PC-9 (cell line): ENCODE measurements around the gene MAP6D1. TPM values are rescaled to one million over a fixed set of nuclear protein-coding genes. Genes with fewer than 3 reads are reported as not detected.

Experiments
- BruUV-seq: library from RNA; stranded (reverse); fragments of 400-500 nt; replicated peaks from 2 replicates; lab custom pipeline; 2021; lab: Mats Ljungman, UMichigan
- CTCF ChIA-PET: fragments of 300-600 bp; sonication (Branson Sonifier 250); formaldehyde crosslinking; loops from one replicate; lab custom pipeline; 2022; ENCODE audit warnings: antibody characterized with exemption; lab: Charles Lee
- POLR2A ChIA-PET: fragments of 300-600 bp; sonication (Branson Sonifier 250); formaldehyde crosslinking; loops from one replicate; lab custom pipeline; 2022; ENCODE audit warnings: antibody characterized with exemption; ENCODE audit not compliant: unreplicated experiment; lab: Charles Lee
- DNase-seq, 2 experiments: peaks; one replicate each; pipeline versions ENCODE4 v3.0.0 to v3.0.0-alpha.2; 2015 to 2022; ENCODE audit warnings: mixed read lengths in 1 of 2
- H2AFZ ChIP-seq: fragments of 200-600 bp; sonication (generic); 2 replicates; pipeline ENCODE4 v1.8.1; 2017; ENCODE audit warnings: antibody characterized with exemption
- H3F3A ChIP-seq: fragments of 200-600 bp; sonication (generic); 2 replicates; pipeline ENCODE4 v1.8.1; 2017; ENCODE audit warnings: antibody characterized with exemption, mild to moderate bottlenecking, low read depth; ENCODE audit not compliant: insufficient read depth
- H3K27ac ChIP-seq: fragments of 200-600 bp; sonication (generic); 2 replicates; pipeline ENCODE4 v1.6.1; 2016; ENCODE audit warnings: mixed run types
- H3K27me3 ChIP-seq: fragments of 200-600 bp; sonication (generic); 2 replicates; pipeline ENCODE4 v1.6.1; 2016; ENCODE audit warnings: low read depth, mixed run types; ENCODE audit not compliant: insufficient read depth
- H3K36me3 ChIP-seq: fragments of 200-600 bp; sonication (generic); 2 replicates; pipeline ENCODE4 v1.6.1; 2016; ENCODE audit warnings: low read depth, mixed run types
- H3K4me1 ChIP-seq: fragments of 200-600 bp; sonication (generic); replicated peaks from 2 replicates; pipeline ENCODE4 v1.6.1; 2016; ENCODE audit warnings: mixed run types; ENCODE audit not compliant: insufficient read depth
- H3K4me2 ChIP-seq: fragments of 200-600 bp; sonication (generic); 2 replicates; pipeline ENCODE4 v1.6.1; 2017; ENCODE audit warnings: mixed run types
- H3K4me3 ChIP-seq: fragments of 200-600 bp; sonication (generic); 2 replicates; pipeline ENCODE4 v1.6.1; 2016; ENCODE audit warnings: mixed run types
- H3K79me2 ChIP-seq: fragments of 200-600 bp; sonication (generic); 2 replicates; pipeline ENCODE4 v1.6.1; 2017; ENCODE audit warnings: low read depth, mixed run types
- H3K9me2 ChIP-seq: fragments of 200-600 bp; sonication (generic); 2 replicates; pipeline ENCODE4 v1.8.1; 2017; ENCODE audit warnings: mild to moderate bottlenecking; ENCODE audit not compliant: insufficient read depth
- H3K9me3 ChIP-seq: fragments of 200-600 bp; sonication (generic); 2 replicates; pipeline ENCODE4 v1.8.1; 2016; ENCODE audit warnings: low read depth; ENCODE audit not compliant: insufficient read depth
- H4K20me1 ChIP-seq: fragments of 200-600 bp; sonication (generic); 2 replicates; pipeline ENCODE4 v1.8.1; 2017; ENCODE audit not compliant: insufficient read depth
- EZH2 ChIP-seq: fragments of 200-600 bp; sonication (generic); IDR thresholded peaks from 2 replicates; pipeline ENCODE4 v1.8.0; 2017; ENCODE audit warnings: antibody characterized with exemption, low read depth
- intact Hi-C: fragments of 100-400 bp; cut with micrococcal nuclease; formaldehyde crosslinking; loops from one replicate; pipeline ENCODE4 v1.10.0; 2022; ENCODE audit not compliant: unreplicated experiment
- total RNA-seq: library from RNA; stranded (reverse); gene quantifications from 2 replicates; pipeline ENCODE4 v1.2.3, GENCODE V29; 2021
- TF ChIP-seq, protein P1 (sequence below): fragments of 200-600 bp; sonication (generic); conservative IDR thresholded peaks from 2 replicates; pipeline ENCODE4 v1.6.1; 2017; ENCODE audit warnings: mixed run types, antibody characterized with exemption, mild to moderate bottlenecking, moderate library complexity

MAP6D1 gene
- total RNA-seq, 1 experiment from 2014 or later, result 2.2 TPM

DNA sequence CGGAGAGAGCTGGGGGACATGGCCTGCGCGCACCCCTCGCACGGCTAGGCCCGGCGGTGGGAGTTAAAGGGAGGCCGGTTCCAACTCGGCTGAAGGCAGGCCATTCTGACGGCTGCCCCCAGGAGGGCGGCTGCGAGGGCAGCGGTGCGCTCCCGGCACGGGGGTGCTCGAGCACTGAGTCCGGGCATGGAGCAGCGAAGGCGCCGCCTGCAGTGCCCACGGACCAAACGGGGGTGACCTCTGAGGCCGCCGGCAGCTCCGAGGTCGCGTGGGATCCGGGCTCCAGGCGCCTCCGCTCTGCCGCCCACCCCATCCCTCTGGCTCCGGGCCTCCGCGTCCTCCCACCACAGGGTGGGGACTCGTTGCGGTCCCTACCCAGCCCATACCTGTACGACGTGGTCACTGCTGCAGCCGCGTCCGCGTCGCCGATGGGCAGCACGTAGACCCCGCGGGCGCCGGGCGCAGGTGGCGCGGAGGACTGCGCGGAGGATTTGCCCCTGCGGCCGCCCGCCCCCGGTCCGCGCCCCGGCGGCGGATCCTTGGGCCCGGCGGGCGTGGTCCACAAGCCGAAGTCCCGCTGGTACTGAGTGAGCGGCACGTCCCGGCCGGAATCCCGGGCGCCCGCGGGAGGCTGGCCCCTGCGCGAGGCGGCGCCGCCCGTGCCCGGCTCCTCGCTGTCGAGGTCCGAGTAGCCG, 469 bp downstream of the MAP6D1 start:
- Histone ChIP-seq H3K4me1 (0 out of 2 replicates have a peak, but pooled peaks cover 7% of the 10 kb centered on the region), H3K4me2 (peak overlapping the region; percentile 79), H3K4me3 (peak overlapping the region; percentile 59; the same call in 1 of the 2 replicates), H3K27me3 (no peaks in the 10 kb centered on the region), H4K20me1 (peaks cover 7% of the 10 kb centered on the region), H3K36me3 (no peaks in the 10 kb centered on the region), H3K79me2 (no peaks in the 10 kb centered on the region), H3K9me2 (no peaks in the 10 kb centered on the region), H2AFZ (peak overlapping the region; percentile 65; the same call in 1 of the 2 replicates), H3K27ac (no peak overlapping the region), H3F3A (peaks cover 29% of the 10 kb centered on the region), H3K9me3 (no peaks in the 10 kb centered on the region)
- no peak for TF ChIP-seq EZH2
- TF ChIP-seq, protein P1, sequence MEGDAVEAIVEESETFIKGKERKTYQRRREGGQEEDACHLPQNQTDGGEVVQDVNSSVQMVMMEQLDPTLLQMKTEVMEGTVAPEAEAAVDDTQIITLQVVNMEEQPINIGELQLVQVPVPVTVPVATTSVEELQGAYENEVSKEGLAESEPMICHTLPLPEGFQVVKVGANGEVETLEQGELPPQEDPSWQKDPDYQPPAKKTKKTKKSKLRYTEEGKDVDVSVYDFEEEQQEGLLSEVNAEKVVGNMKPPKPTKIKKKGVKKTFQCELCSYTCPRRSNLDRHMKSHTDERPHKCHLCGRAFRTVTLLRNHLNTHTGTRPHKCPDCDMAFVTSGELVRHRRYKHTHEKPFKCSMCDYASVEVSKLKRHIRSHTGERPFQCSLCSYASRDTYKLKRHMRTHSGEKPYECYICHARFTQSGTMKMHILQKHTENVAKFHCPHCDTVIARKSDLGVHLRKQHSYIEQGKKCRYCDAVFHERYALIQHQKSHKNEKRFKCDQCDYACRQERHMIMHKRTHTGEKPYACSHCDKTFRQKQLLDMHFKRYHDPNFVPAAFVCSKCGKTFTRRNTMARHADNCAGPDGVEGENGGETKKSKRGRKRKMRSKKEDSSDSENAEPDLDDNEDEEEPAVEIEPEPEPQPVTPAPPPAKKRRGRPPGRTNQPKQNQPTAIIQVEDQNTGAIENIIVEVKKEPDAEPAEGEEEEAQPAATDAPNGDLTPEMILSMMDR, result no peak
- CTCF ChIA-PET, result interaction anchor here (0.6 to 1.6 kb wide), 4 partner anchors 16 to 400 kb away, joined by 3 to 6 read pairs (median 4); no protein-coding TSS in a partner anchor
- POLR2A ChIA-PET, result no interaction called here
- intact Hi-C loops, result loop anchor here (2.0 to 5.0 kb wide), 3 partner anchors 20 to 462 kb away; partner anchors contain the start of gene PARL
- no TSS peak for BruUV-seq
- peak in 1 of 2 experiments; percentile 36 for DNase-seq

DNA sequence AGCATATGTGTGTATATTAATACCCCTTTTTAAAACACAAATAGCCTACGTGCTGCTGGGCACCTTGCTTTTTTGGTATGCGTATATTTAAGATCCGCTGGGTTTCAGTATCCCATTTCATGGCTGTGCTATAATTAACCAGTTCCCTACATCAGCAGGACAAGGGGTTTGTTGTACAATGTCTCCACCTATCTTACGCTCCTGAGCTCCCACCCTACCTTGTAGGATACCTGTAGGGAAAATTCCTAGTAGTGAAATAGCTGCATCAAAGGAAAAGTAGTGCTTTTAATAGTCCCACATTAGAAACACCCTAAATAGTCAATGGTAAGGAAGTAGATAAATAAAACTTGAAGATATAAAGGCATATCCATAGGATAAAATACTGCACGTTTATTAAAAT, 1.4 kb downstream of the MAP6D1 start:
- H3K27ac ChIP-seq, result no peak overlapping the region
- POLR2A ChIA-PET, result no interaction called here
- H4K20me1 ChIP-seq, result peaks cover 7% of the 10 kb centered on the region
- H3K4me1 ChIP-seq, result 0 out of 2 replicates have a peak, but pooled peaks cover 7% of the 10 kb centered on the region
- no peak overlapping the region for H2AFZ ChIP-seq
- BruUV-seq, result no TSS peak
- H3K27me3 ChIP-seq, result no peaks in the 10 kb centered on the region
- intact Hi-C loops, result loop anchor here (2.0 kb wide), 2 partner anchors 21 to 61 kb away; partner anchors contain the start of gene PARL
- CTCF ChIA-PET, result interaction anchor here (0.8 kb wide), 1 partner anchor 42 kb away, joined by 3 read pairs; no protein-coding TSS in a partner anchor
- no peaks in the 10 kb centered on the region for H3K9me2 ChIP-seq
- H3K9me3 ChIP-seq, result no peaks in the 10 kb centered on the region
- H3K79me2 ChIP-seq, result no peaks in the 10 kb centered on the region
- H3F3A ChIP-seq, result peaks cover 29% of the 10 kb centered on the region
- peak overlapping the region; percentile 79 for H3K4me2 ChIP-seq
- DNase-seq, result no peak
- H3K36me3 ChIP-seq, result no peaks in the 10 kb centered on the region
- no peak for TF ChIP-seq EZH2
- TF ChIP-seq, protein P1, result no peak
- no peak overlapping the region for H3K4me3 ChIP-seq

DNA sequence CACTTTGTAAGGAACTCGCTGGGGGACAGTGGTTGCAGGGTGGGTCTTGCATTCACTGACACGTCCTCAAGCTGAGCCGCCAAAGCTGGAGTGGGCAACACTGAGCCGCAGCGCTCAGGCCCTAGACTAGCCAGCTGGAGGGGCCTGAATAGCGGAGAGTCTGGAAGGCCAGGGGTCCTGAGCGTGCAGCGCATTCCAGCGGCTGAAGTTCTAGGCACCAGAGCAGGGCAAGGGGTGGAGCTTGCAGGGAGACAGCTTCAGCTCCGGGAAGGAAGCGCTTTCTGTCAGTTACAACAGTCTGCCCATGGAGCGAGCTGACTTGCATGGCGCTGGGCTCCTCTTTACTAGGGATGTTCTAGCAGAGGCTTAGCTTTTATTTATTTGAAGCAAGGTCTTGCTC, 2.7 kb downstream of the MAP6D1 start:
- Histone ChIP-seq H3K4me1 (0 out of 2 replicates have a peak, but pooled peaks cover 7% of the 10 kb centered on the region), H4K20me1 (no peaks in the 10 kb centered on the region; the same call in 1 of the 2 replicates), H3K4me3 (no peak overlapping the region), H3K9me2 (no peaks in the 10 kb centered on the region), H3K27me3 (no peaks in the 10 kb centered on the region), H3K4me2 (no peak overlapping the region), H3K79me2 (no peaks in the 10 kb centered on the region), H3F3A (peaks cover 19% of the 10 kb centered on the region), H2AFZ (no peak overlapping the region), H3K27ac (no peak overlapping the region), H3K9me3 (no peaks in the 10 kb centered on the region), H3K36me3 (no peaks in the 10 kb centered on the region)
- CTCF ChIA-PET, result no interaction called here
- TF ChIP-seq, protein P1, result no peak
- no peak for TF ChIP-seq EZH2
- POLR2A ChIA-PET, result interaction anchor here (0.5 kb wide), 1 partner anchor 160 kb away, joined by 3 read pairs; no protein-coding TSS in a partner anchor
- no peak for DNase-seq
- BruUV-seq, result no TSS peak
- intact Hi-C loops, result no loop called here
